Measurements from ENCODE around the gene SATB1. TPM values are rescaled to one million over a fixed set of nuclear protein-coding genes. Genes with fewer than 3 reads are reported as not detected.

Gene SATB1
- polyA plus RNA-seq, 2 of the 4 experiments (the other 2 are of a cell fraction) = 0.05 TPM; not detected in 1

DNA sequence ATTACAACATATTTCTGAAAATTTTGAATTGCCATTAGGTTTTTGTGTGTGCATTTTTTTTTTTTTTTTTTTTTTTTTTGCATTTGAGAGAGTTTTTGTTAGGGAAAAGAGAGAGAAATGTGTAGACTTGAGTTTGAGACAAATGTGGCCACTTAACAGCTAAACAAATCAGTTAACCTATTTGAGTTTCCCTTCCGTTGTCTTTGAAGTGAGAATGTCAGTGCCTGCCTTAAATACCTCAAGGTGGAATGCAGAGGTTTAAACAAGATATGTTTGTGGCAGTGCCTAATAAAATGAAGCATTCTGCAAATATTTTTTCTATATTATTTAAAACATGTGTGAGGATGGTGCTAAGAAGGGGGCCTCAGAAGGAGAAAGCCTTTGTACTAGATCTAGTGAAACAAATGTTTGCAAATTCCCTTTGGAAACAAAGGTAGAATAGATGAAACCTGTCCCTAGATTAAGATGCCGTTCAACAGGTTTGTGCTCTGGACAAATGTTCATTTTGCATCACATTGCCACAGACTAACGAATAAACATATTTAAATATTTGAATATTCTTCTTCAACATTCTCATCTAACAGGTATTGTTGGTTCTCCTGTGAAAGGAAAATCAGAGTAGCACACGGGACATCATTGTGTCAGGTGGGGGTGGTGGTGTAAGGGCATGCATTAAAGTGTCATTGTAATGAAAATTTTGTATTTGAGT lies 80.7 kb downstream of the SATB1 start:
- CTCF ChIA-PET = no interaction called here
- POLR2A ChIA-PET = no interaction called here
- DNase-seq (ENCODE audit: low read depth in 1 of 2, low spot score in 1 of 2) = no peak

DNA sequence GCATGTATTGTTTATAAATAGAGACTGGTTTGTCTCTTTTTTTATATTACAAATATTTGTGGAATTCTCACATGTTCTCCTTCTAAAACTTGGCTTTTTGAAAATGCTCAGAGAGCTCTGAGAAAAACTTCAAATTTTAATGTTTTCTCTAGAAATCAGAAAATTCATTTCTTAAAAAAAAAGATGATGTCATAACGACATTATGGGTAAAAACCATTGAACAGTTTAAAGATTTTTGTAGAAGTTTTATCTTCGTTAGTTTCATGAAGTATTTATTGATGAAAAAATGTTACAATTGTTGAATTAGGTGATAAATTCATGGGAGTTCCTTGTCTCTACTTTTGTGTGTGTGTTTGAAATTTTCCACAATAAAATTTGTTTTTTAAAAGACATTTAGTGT lies 81.3 kb downstream of the SATB1 start:
- H3K4me3 ChIP-seq = no peak overlapping the region
- FAIRE-seq (no peak), DNase-seq (ENCODE audit: low read depth in 1 of 2, low spot score in 1 of 2) (no peak), ATAC-seq (no peak)
- ChIA-PET CTCF (no interaction called here), POLR2A (no interaction called here)
- no peak for TF ChIP-seq RAD21 (conservative IDR thresholded peaks at IDR 0.05 in 1 of 2, IDR thresholded peaks at IDR 0.05 in 1 of 2)
- TF ChIP-seq MAFK (IDR thresholded peaks at IDR 0.05; ENCODE audit: partially characterized antibody) = no peak
- TF ChIP-seq EHF (CRISPR knock-in tag; IDR thresholded peaks at IDR 0.05) = no peak
- no peak for TF ChIP-seq SREBF2 (IDR thresholded peaks at IDR 0.05)
- no peak for TF ChIP-seq KDM5A (IDR thresholded peaks at IDR 0.05)
- no peak overlapping the region for H3K27ac ChIP-seq
- 2% methylated on average over 2 of the region's 2 CpGs for WGBS (ENCODE audit: missing lambda C conversion rate)
- H3K9me3 ChIP-seq = no peaks in the 10 kb centered on the region
- H3K4me1 ChIP-seq = no peaks in the 10 kb centered on the region
- no peak overlapping the region for H3K4me2 ChIP-seq

More for the DNA sequence above, 80.7 kb downstream of the SATB1 start:
- no peak overlapping the region for H3K4me3 ChIP-seq
- H3K9me3 ChIP-seq = no peaks in the 10 kb centered on the region
- no peaks in the 10 kb centered on the region for H3K4me1 ChIP-seq
- TF ChIP-seq, protein P1, sequence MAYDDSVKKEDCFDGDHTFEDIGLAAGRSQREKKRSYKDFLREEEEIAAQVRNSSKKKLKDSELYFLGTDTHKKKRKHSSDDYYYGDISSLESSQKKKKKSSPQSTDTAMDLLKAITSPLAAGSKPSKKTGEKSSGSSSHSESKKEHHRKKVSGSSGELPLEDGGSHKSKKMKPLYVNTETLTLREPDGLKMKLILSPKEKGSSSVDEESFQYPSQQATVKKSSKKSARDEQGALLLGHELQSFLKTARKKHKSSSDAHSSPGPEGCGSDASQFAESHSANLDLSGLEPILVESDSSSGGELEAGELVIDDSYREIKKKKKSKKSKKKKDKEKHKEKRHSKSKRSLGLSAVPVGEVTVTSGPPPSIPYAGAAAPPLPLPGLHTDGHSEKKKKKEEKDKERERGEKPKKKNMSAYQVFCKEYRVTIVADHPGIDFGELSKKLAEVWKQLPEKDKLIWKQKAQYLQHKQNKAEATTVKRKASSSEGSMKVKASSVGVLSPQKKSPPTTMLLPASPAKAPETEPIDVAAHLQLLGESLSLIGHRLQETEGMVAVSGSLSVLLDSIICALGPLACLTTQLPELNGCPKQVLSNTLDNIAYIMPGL (CRISPR knock-in tag; IDR thresholded peaks at IDR 0.05; ENCODE audit: borderline replicate concordance) = no peak
- TF ChIP-seq JUN (IDR thresholded peaks at IDR 0.05) (no peak), REST (IDR thresholded peaks at IDR 0.05) (no peak), FOSB (CRISPR knock-in tag; IDR thresholded peaks at IDR 0.05) (no peak), POLR2A (IDR thresholded peaks at IDR 0.05; ENCODE audit: low read length) (no peak), ZC3H11A (IDR thresholded peaks at IDR 0.05) (no peak), NPAS2 (CRISPR knock-in tag; IDR thresholded peaks at IDR 0.05; ENCODE audit: borderline replicate concordance) (no peak), HOXB13 (CRISPR knock-in tag; IDR thresholded peaks at IDR 0.05; ENCODE audit: low read depth) (no peak)
- TF ChIP-seq, protein P2, sequence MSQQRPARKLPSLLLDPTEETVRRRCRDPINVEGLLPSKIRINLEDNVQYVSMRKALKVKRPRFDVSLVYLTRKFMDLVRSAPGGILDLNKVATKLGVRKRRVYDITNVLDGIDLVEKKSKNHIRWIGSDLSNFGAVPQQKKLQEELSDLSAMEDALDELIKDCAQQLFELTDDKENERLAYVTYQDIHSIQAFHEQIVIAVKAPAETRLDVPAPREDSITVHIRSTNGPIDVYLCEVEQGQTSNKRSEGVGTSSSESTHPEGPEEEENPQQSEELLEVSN (IDR thresholded peaks at IDR 0.05; ENCODE audit: borderline replicate concordance, low read depth) = no peak
- ATAC-seq (no peak), FAIRE-seq (no peak)
- 35% methylated on average over 4 of the region's 4 CpGs for WGBS (ENCODE audit: missing lambda C conversion rate)
- H3K4me2 ChIP-seq = no peak overlapping the region
- H3K27ac ChIP-seq = no peak overlapping the region

DNA sequence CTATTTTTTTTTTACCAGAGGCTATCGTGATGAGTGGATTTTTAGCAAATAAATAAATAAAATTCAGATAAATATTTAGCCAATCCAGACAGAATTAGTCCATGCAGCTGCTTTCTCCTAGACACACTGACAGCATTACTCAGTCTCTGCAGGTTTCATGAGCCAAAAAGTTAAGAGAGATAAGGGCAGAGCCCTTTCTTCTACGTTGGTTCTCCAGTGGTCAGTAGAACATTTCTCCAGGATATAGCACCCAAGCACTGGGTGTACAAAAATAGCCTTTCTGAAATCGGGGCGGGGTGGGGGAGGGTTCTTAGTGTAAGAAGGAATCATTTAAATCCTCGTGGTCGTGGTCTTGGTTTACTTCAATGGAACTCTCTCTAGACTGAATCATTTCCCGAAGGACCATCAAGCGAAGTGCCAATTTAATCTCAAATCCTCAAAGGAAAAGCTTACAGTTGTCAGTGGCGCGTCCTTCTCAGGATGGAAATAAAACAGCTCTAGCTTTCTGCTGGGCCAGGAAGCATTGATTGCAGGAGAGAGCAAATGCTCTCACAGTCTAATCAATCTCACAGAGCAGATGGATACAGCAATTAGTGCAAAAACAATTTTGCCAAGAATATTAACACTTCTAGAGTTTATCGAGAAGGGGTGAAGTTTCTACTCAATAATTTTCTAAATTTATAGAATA lies 86.2 kb downstream of the SATB1 start:
- H3K27ac ChIP-seq = no peak overlapping the region
- H3K4me2 ChIP-seq = no peak overlapping the region
- FAIRE-seq = no peak
- no peak for DNase-seq (ENCODE audit: low read depth in 1 of 2, low spot score in 1 of 2)
- no peaks in the 10 kb centered on the region for H3K4me1 ChIP-seq
- H3K9me3 ChIP-seq = no peaks in the 10 kb centered on the region
- CTCF ChIA-PET = no interaction called here
- no peak for ATAC-seq
- WGBS (ENCODE audit: missing lambda C conversion rate) = 38% methylated on average over 11 of the region's 11 CpGs
- TF ChIP-seq ESRRA (IDR thresholded peaks at IDR 0.05; ENCODE audit: borderline replicate concordance, low read length) (no peak), HDAC2 (IDR thresholded peaks at IDR 0.05) (no peak), SMC3 (IDR thresholded peaks at IDR 0.05) (no peak), REST (IDR thresholded peaks at IDR 0.05) (no peak), RFX5 (IDR thresholded peaks at IDR 0.05) (no peak), KDM5A (IDR thresholded peaks at IDR 0.05) (no peak), SREBF2 (IDR thresholded peaks at IDR 0.05) (no peak), MYC (IDR thresholded peaks at IDR 0.05; ENCODE audit: borderline replicate concordance, low read length) (no peak), FOSL2 (IDR thresholded peaks at IDR 0.05) (no peak), FOSL2 (CRISPR knock-in tag; IDR thresholded peaks at IDR 0.05) (no peak)
- POLR2A ChIA-PET = no interaction called here
- H3K4me3 ChIP-seq = no peak overlapping the region
